Common myeloid progenitor, CD34-positive (primary cell): ENCODE results near the gene ZNF425.

Experiments used
- CTCF ChIA-PET: fragments of 350-600 bp; sonication (Branson Sonifier 250); formaldehyde crosslinking; loops from one replicate; lab custom pipeline; 2021; ENCODE audit warnings: antibody characterized with exemption; lab: Charles Lee
- POLR2A ChIA-PET: fragments of 350-600 bp; sonication (Branson Sonifier 250); formaldehyde crosslinking; loops from one replicate; lab custom pipeline; 2021; ENCODE audit warnings: antibody characterized with exemption; lab: Charles Lee
- DNase-seq, 3 donors: peaks; one replicate each; pipeline versions ENCODE4 v3.0.0 to v3.0.0-alpha.2; 2013
- H3K27ac ChIP-seq, 2 experiments: 1 replicate in 1 of 2; 2 replicates in 1 of 2; pipeline ENCODE4 v1.7.0; 2013; ENCODE audit warnings: inconsistent platforms in 2 of 2, low read length in 2 of 2, mild to moderate bottlenecking in 2 of 2, low read depth in 1 of 2, moderate library complexity in 1 of 2; ENCODE audit not compliant: severe bottlenecking in 2 of 2, insufficient read depth in 1 of 2, poor library complexity in 1 of 2
- H3K27me3 ChIP-seq, 5 experiments: replicated peaks in 2 of 5; 1 replicate in 3 of 5; 2 replicates in 2 of 5; pipeline versions ENCODE4 v1.6.1 to v1.7.0; 2013; ENCODE audit warnings: low read length in 4 of 5, mild to moderate bottlenecking in 2 of 5, moderate library complexity in 2 of 5, inconsistent platforms in 1 of 5; ENCODE audit not compliant: insufficient read depth in 5 of 5, control insufficient read depth in 4 of 5
- H3K36me3 ChIP-seq, 4 experiments: 1 replicate in 2 of 4; 2 replicates in 2 of 4; pipeline versions ENCODE4 v1.6.1 to v1.7.0; 2013; ENCODE audit warnings: low read length in 3 of 4, control low read depth in 1 of 4, mild to moderate bottlenecking in 1 of 4; ENCODE audit not compliant: control insufficient read depth in 4 of 4, insufficient read depth in 4 of 4
- H3K4me1 ChIP-seq, 4 experiments: 1 replicate in 3 of 4; 2 replicates in 1 of 4; pipeline versions ENCODE4 v1.6.1 to v1.7.1; 2013; ENCODE audit warnings: low read length in 3 of 4, mild to moderate bottlenecking in 3 of 4, control low read depth in 1 of 4, inconsistent platforms in 1 of 4, moderate library complexity in 1 of 4; ENCODE audit not compliant: control insufficient read depth in 4 of 4, insufficient read depth in 4 of 4; ENCODE audit errors: control extremely low read depth in 1 of 4
- H3K4me3 ChIP-seq, 7 experiments: 1 replicate in 4 of 7; 2 replicates in 3 of 7; pipeline versions ENCODE4 v1.5.1 to v1.7.0; 2013; ENCODE audit warnings: mild to moderate bottlenecking in 7 of 7, low read length in 6 of 7, moderate library complexity in 6 of 7, inconsistent platforms in 2 of 7, low read depth in 2 of 7, control low read depth in 1 of 7; ENCODE audit not compliant: insufficient read depth in 4 of 7, control insufficient read depth in 1 of 7; ENCODE audit errors: extremely low read depth in 1 of 7
- H3K9me3 ChIP-seq, 5 experiments: 1 replicate in 4 of 5; 2 replicates in 1 of 5; pipeline versions ENCODE4 v1.6.1 to v1.7.1; 2013; ENCODE audit warnings: low read length in 4 of 5, mild to moderate bottlenecking in 2 of 5, inconsistent platforms in 1 of 5, low read depth in 1 of 5, moderate library complexity in 1 of 5; ENCODE audit not compliant: control insufficient read depth in 4 of 5, insufficient read depth in 2 of 5; ENCODE audit errors: control extremely low read depth in 1 of 5
- WGBS: methylation state at CpG from one replicate; pipeline ENCODE4 v1.1.5; 2013; ENCODE audit not compliant: insufficient coverage; 5-methylcytosine and 5-hydroxymethylcytosine counted together

Gene ZNF425

GRCh38 chr7:149077594-149077993 is 48.5 kb downstream of the ZNF425 start:
- 73% methylated on average over 4 of the region's 9 CpGs for whole genome bisulfite sequencing
- Histone ChIP-seq H3K27me3 (no peaks in the 10 kb centered on the region), H3K36me3 (peaks cover 9 to 18% (median 11%) of the 10 kb centered on the region in 4 experiments), H3K27ac (no peak overlapping the region), H3K4me1 (no peaks in the 10 kb centered on the region), H3K9me3 (no peaks in the 10 kb centered on the region), H3K4me3 (no peak overlapping the region)
- ChIA-PET CTCF (interaction anchor here (1.0 kb wide), 1 partner anchor 72 kb away, joined by 3 read pairs; no protein-coding TSS in a partner anchor), POLR2A (no interaction called here)
- DNase-seq = no peak

GRCh38 chr7:149075286-149075685 is 50.8 kb downstream of the ZNF425 start:
- no peak overlapping the region for H3K4me3 ChIP-seq
- H3K36me3 ChIP-seq = peaks cover 11 to 40% (median 26%) of the 10 kb centered on the region in 4 experiments
- H3K27ac ChIP-seq = no peak overlapping the region
- ChIA-PET CTCF (interaction anchor here (0.6 kb wide), 1 partner anchor 8 kb away, joined by 3 read pairs; no protein-coding TSS in a partner anchor), POLR2A (no interaction called here)
- WGBS = no CpG with 5 or more reads among the region's 2 CpGs
- no peak for DNase-seq
- H3K4me1 ChIP-seq = peaks cover 0 to 2% (median 0%) of the 10 kb centered on the region in 4 experiments
- no peaks in the 10 kb centered on the region for H3K27me3 ChIP-seq
- H3K9me3 ChIP-seq = no peaks in the 10 kb centered on the region

GRCh38 chr7:149074116-149074885 is 51.8 kb downstream of the ZNF425 start:
- CTCF ChIA-PET = interaction anchor here (0.7 kb wide), 1 partner anchor 500 kb away, joined by 3 read pairs; no protein-coding TSS in a partner anchor
- WGBS = 60% methylated on average over 2 of the region's 3 CpGs

GRCh38 chr7:149072438-149072775 is 53.7 kb downstream of the ZNF425 start:
- Histone ChIP-seq H3K4me1 (peaks cover 0 to 2% (median 0%) of the 10 kb centered on the region in 4 experiments), H3K4me3 (peak overlapping the region in 1 of 7 experiments; percentile 42), H3K36me3 (peaks cover 8 to 43% (median 31%) of the 10 kb centered on the region in 4 experiments), H3K9me3 (no peaks in the 10 kb centered on the region), H3K27me3 (no peaks in the 10 kb centered on the region), H3K27ac (no peak overlapping the region)
- DNase-seq = no peak
- POLR2A ChIA-PET = no interaction called here
- CTCF ChIA-PET = interaction anchor here (1.2 to 2.4 kb wide), 4 partner anchors 7 to 126 kb away, joined by 3 to 7 read pairs (median 4); no protein-coding TSS in a partner anchor
- WGBS = 96% methylated on average over 3 of the region's 4 CpGs

More at GRCh38 chr7:149074116-149074885, 51.8 kb downstream of the ZNF425 start:
- peaks cover 0 to 2% (median 0%) of the 10 kb centered on the region in 4 experiments for H3K4me1 ChIP-seq
- H3K4me3 ChIP-seq = no peak overlapping the region
- no peak for DNase-seq
- no peaks in the 10 kb centered on the region for H3K27me3 ChIP-seq
- H3K9me3 ChIP-seq = no peaks in the 10 kb centered on the region
- H3K36me3 ChIP-seq = peaks cover 8 to 40% (median 29%) of the 10 kb centered on the region in 4 experiments
- no peak overlapping the region for H3K27ac ChIP-seq
- POLR2A ChIA-PET = no interaction called here

- H3K27ac ChIP-seq = no peak overlapping the region
- H3K27me3 ChIP-seq = no peaks in the 10 kb centered on the region
- ChIA-PET CTCF (interaction anchor here (1.2 to 4.4 kb wide), 7 partner anchors 8 to 126 kb away, joined by 3 to 14 read pairs (median 5); partner anchors contain the start of gene ZNF425), POLR2A (no interaction called here)
- H3K9me3 ChIP-seq = no peaks in the 10 kb centered on the region
- WGBS = 90% methylated on average over 44 of the region's 46 CpGs
- peaks cover 0 to 2% (median 0%) of the 10 kb centered on the region in 4 experiments for H3K4me1 ChIP-seq
- H3K36me3 ChIP-seq = peaks cover 7 to 43% (median 29%) of the 10 kb centered on the region in 4 experiments
- peak; percentile 40 to 90 (median 79) for DNase-seq
- peak overlapping the region in 1 of 7 experiments; percentile 53 for H3K4me3 ChIP-seq
These were observed 54.3 kb downstream of the ZNF425 start for GRCh38 chr7:149071641-149072437.

GRCh38 chr7:149071182-149071635 is 54.9 kb downstream of the ZNF425 start:
- ChIA-PET CTCF (interaction anchor here (1.1 to 4.4 kb wide), 6 partner anchors 9 to 127 kb away, joined by 3 to 14 read pairs (median 6); partner anchors contain the start of gene ZNF425), POLR2A (no interaction called here)
- Histone ChIP-seq H3K4me3 (peak overlapping the region in 1 of 7 experiments; percentile 53), H3K27me3 (no peaks in the 10 kb centered on the region), H3K36me3 (peaks cover 4 to 43% (median 29%) of the 10 kb centered on the region in 4 experiments), H3K4me1 (peaks cover 0 to 2% (median 0%) of the 10 kb centered on the region in 4 experiments), H3K9me3 (no peaks in the 10 kb centered on the region), H3K27ac (no peak overlapping the region)
- peak in 2 of 3 donors; percentile 10 to 22 for DNase-seq
- WGBS = 98% methylated on average over 28 of the region's 29 CpGs
